Heart left ventricle (tissue), 13 donors: ENCODE measurements around the gene KCNIP3.
"Not testable (repeated sequence)": the region's sequence is repeated elsewhere in the genome, so short reads cannot be mapped to it uniquely, and the experiment has no call there.

Experiments
- CTCF ChIP-seq, 12 donors: fragments of 200-600 bp; sonication (generic) in 4 of 12; IDR thresholded peaks; one replicate each; pipeline versions ENCODE4 v1.5.0 to v1.8.0; 2018 to 2022; ENCODE audit warnings: antibody characterized with exemption in 12 of 12, mild to moderate bottlenecking in 5 of 12
- POLR2A ChIP-seq, 2 donors: fragments of 450-650 bp; IDR thresholded peaks; one replicate each; pipeline ENCODE4 v1.6.1; 2017; ENCODE audit warnings: antibody characterized with exemption in 2 of 2, mild to moderate bottlenecking in 2 of 2, moderate library complexity in 2 of 2
- donor health status: ischemic (EF 13 %, LVEDD 7.1; RV severe dilation, severe dysfunction).
- donor health status: DM: no; HTN: yes; CAD: no.
- donor health status: DM: no; HTN: no; CAD: no.
- donor health status: ischemic (EF 25% LVEDD 6.9; RV normal size, moderate dysfunction).
- donor health status: ischemic (EF 25% LVEDD 5.7; RV mildly dilated, moderate dysfunction).
- donor health status: ischemic (EF 35%, LVEDD 5.7; RV mildly dilated, moderate dysfunction).
- donor health status: nonischemic (EF 11% LVEDD 7.7; RV severe dilation, severe dysfunction).
- donor health status: DM: yes; HTN: yes; CAD: no.
- donor health status: PGD.
- donor health status: ischemic (EF 29% LVEDD 5.4; RV normal size, mild dysfunction).
- donor health status: nonischemic (EF 23%, LVEDD 6.1; RV moderate dilation, normal function).

DNA sequence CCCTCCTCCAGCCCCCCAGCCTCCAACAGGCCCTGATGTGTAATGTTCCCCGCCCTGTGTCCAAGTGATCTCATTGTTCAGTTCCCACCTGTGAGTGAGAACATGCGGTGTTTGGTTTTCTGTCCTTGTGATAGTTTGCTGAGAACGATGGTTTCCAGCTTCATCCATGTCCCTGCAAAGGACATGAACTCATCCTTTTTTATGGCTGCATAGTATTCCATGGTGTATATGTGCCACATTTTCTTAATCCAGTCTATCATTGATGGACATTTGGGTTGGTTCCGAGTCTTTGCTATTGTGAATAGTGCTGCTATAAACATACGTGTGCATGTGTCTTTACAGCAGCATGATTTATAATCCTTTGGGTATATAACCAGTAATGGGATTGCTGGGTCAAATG is 58.3 kb downstream of the KCNIP3 start:
- not testable (repeated sequence) for TF ChIP-seq CTCF, POLR2A (IDR thresholded peaks at IDR 0.05)
